GM21717 (cell line): ENCODE measurements around the gene KLHL29.

Experiments
- ATAC-seq: cut with Tn5 transposase; IDR thresholded peaks from one replicate; pipeline ENCODE4 v1.9.1; 2021; ENCODE audit warnings: mild to moderate bottlenecking, moderate library complexity; ENCODE audit not compliant: unreplicated experiment

The KLHL29 gene

GRCh38 chr2:23544589-23545295 is 159.8 kb downstream of the KLHL29 start:
- no peak for ATAC-seq

- no peak for ATAC-seq
Observed at GRCh38 chr2:23545396-23545795, 160.4 kb downstream of the KLHL29 start.

- no peak for ATAC-seq
Observed at GRCh38 chr2:23545811-23546210, 160.8 kb downstream of the KLHL29 start.

- ATAC-seq = no peak
Observed at GRCh38 chr2:23546913-23547312, 161.9 kb downstream of the KLHL29 start.

GRCh38 chr2:23547725-23548124 is 162.7 kb downstream of the KLHL29 start:
- no peak for ATAC-seq

- no peak for ATAC-seq
Observed at GRCh38 chr2:23548143-23548769, 163.3 kb downstream of the KLHL29 start.

GRCh38 chr2:23549051-23549450 is 164.1 kb downstream of the KLHL29 start:
- ATAC-seq = no peak

- no peak for ATAC-seq
Observed at GRCh38 chr2:23549821-23550530, 165.0 kb downstream of the KLHL29 start.

GRCh38 chr2:23550553-23550952 is 165.6 kb downstream of the KLHL29 start:
- no peak for ATAC-seq

GRCh38 chr2:23551875-23552274 is 166.9 kb downstream of the KLHL29 start:
- ATAC-seq = no peak

GRCh38 chr2:23553561-23553960 is 168.6 kb downstream of the KLHL29 start:
- ATAC-seq = no peak

GRCh38 chr2:23554054-23554697 is 169.2 kb downstream of the KLHL29 start:
- no peak for ATAC-seq

GRCh38 chr2:23555944-23556343 is 171.0 kb downstream of the KLHL29 start:
- ATAC-seq = no peak

GRCh38 chr2:23556929-23557328 is 171.9 kb downstream of the KLHL29 start:
- no peak for ATAC-seq

- no peak for ATAC-seq
Observed at GRCh38 chr2:23557455-23557854, 172.5 kb downstream of the KLHL29 start.

GRCh38 chr2:23559561-23560239 is 174.7 kb downstream of the KLHL29 start:
- no peak for ATAC-seq

- ATAC-seq = no peak
Observed at GRCh38 chr2:23561088-23561487, 176.1 kb downstream of the KLHL29 start.

- ATAC-seq = no peak
Observed at GRCh38 chr2:23561544-23561943, 176.6 kb downstream of the KLHL29 start.

- no peak for ATAC-seq
Observed at GRCh38 chr2:23562143-23562542, 177.2 kb downstream of the KLHL29 start.

GRCh38 chr2:23563151-23563550 is 178.2 kb downstream of the KLHL29 start:
- no peak for ATAC-seq
